Tibial nerve (tissue), 4 donors: ENCODE results near the gene ELFN1. TPM values are rescaled to one million over a fixed set of nuclear protein-coding genes. Genes with fewer than 3 reads are reported as not detected.

Experiments used
- DNase-seq, 2 donors: peaks; one replicate each; pipeline ENCODE4 v3.0.0-alpha.2; 2019; ENCODE audit warnings: low spot score in 2 of 2
- H3K27ac ChIP-seq, 4 donors: fragments of 200-600 bp; sonication (generic) in 3 of 4; one replicate each; pipeline ENCODE4 v1.5.1; 2017 to 2019; ENCODE audit warnings: mild to moderate bottlenecking in 1 of 4
- H3K27me3 ChIP-seq, 2 donors: fragments of 200-600 bp; sonication (generic) in 1 of 2; one replicate each; pipeline versions ENCODE4 v1.5.1 to v1.6.0; 2017 to 2019
- H3K36me3 ChIP-seq, 3 donors: fragments of 200-600 bp; sonication (generic); one replicate each; pipeline ENCODE4 v1.5.1; 2018 to 2019
- H3K4me1 ChIP-seq, 4 donors: fragments of 200-600 bp; sonication (generic) in 3 of 4; one replicate each; pipeline ENCODE4 v1.5.1; 2017 to 2019
- H3K4me3 ChIP-seq, 4 donors: fragments of 200-600 bp; sonication (generic) in 3 of 4; one replicate each; pipeline ENCODE4 v1.5.1; 2017 to 2019; ENCODE audit warnings: mild to moderate bottlenecking in 1 of 4, moderate library complexity in 1 of 4
- H3K9me3 ChIP-seq, 4 donors: fragments of 200-600 bp; sonication (generic) in 3 of 4; one replicate each; pipeline ENCODE4 v1.5.1; 2017 to 2019
- CTCF ChIP-seq, 5 experiments: fragments of 200-600 bp in 3 of 5; fragments of 450-650 bp in 2 of 5; sonication (generic) in 3 of 5; IDR thresholded peaks; one replicate each; pipeline ENCODE4 v1.5.1; 2016 to 2019; ENCODE audit warnings: antibody characterized with exemption in 5 of 5, mild to moderate bottlenecking in 3 of 5, moderate library complexity in 2 of 5
- EP300 ChIP-seq, 2 donors: sonication (generic); formaldehyde crosslinking; IDR thresholded peaks; one replicate each; pipeline ENCODE4 v1.6.1; 2017; ENCODE audit warnings: antibody characterized with exemption in 2 of 2, mild to moderate bottlenecking in 1 of 2
- POLR2A ChIP-seq, 2 donors: fragments of 450-650 bp; IDR thresholded peaks; one replicate each; pipeline ENCODE4 v1.6.1; 2017; ENCODE audit warnings: antibody characterized with exemption in 2 of 2, mild to moderate bottlenecking in 2 of 2, moderate library complexity in 2 of 2
- WGBS, 2 donors: methylation state at CpG; one replicate each; pipeline ENCODE4 v1.1.5; 2018; 5-methylcytosine and 5-hydroxymethylcytosine counted together
- total RNA-seq, 4 donors: library from RNA; depleted of rRNA; stranded (reverse); fragments of >200 nt; gene quantifications; one replicate each; pipeline ENCODE4 v1.1.0, GENCODE V29; 2016

The ELFN1 gene
- total RNA-seq, 4 donors from 2014 or later = 0.21 to 2.4 (median 1.5) TPM

GRCh38 chr7:1725766-1726630, 55.9 kb downstream of the ELFN1 start:
- Histone ChIP-seq H3K27me3 (peaks cover 0 to 30% of the 10 kb centered on the region in 2 donors), H3K4me3 (no peak overlapping the region), H3K27ac (no peak overlapping the region), H3K4me1 (no peaks in the 10 kb centered on the region), H3K9me3 (peaks cover 0 to 36% (median 2%) of the 10 kb centered on the region in 4 donors), H3K36me3 (peaks cover 0 to 5% (median 0%) of the 10 kb centered on the region in 3 donors)
- DNase-seq = no peak
- TF ChIP-seq EP300 (IDR thresholded peaks at IDR 0.05) = no peak
- no peak for TF ChIP-seq POLR2A (IDR thresholded peaks at IDR 0.05)
- no peak for TF ChIP-seq CTCF (IDR thresholded peaks at IDR 0.05)
- 82 to 85% methylated on average over 20 to 25 of the region's 25 CpGs for WGBS, 2 donors

DNA sequence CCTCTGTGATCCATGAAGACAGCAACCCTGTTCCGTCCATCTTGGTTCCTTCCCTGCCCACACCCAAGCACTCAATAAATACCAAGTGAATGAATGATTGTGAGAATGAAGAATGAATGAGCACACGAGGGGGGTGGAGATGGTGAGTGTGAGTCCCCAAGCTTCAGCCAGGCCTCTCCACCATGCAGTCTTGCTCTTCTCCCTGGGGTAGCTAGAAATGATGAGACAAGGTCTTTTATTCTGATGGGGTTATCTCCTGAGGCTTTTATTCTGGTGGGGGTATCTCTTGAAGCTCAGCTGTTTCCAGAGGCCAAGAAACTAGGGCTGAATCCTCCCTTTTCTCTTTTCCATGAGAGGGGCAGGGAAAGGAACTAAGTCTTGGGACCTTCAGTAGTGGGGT, 57.0 kb downstream of the ELFN1 start:
- peaks cover 0 to 36% (median 2%) of the 10 kb centered on the region in 4 donors for H3K9me3 ChIP-seq
- H3K36me3 ChIP-seq = peaks cover 0 to 5% (median 0%) of the 10 kb centered on the region in 3 donors
- WGBS, 2 donors = 77 to 87% methylated on average over 2 of the region's 2 CpGs
- no peak overlapping the region for H3K27ac ChIP-seq
- TF ChIP-seq CTCF (IDR thresholded peaks at IDR 0.05) = no peak
- no peak for TF ChIP-seq EP300 (IDR thresholded peaks at IDR 0.05)
- TF ChIP-seq POLR2A (IDR thresholded peaks at IDR 0.05) = no peak
- H3K4me1 ChIP-seq = no peaks in the 10 kb centered on the region
- DNase-seq = no peak
- peaks cover 0 to 30% of the 10 kb centered on the region in 2 donors for H3K27me3 ChIP-seq
- no peak overlapping the region for H3K4me3 ChIP-seq

DNA sequence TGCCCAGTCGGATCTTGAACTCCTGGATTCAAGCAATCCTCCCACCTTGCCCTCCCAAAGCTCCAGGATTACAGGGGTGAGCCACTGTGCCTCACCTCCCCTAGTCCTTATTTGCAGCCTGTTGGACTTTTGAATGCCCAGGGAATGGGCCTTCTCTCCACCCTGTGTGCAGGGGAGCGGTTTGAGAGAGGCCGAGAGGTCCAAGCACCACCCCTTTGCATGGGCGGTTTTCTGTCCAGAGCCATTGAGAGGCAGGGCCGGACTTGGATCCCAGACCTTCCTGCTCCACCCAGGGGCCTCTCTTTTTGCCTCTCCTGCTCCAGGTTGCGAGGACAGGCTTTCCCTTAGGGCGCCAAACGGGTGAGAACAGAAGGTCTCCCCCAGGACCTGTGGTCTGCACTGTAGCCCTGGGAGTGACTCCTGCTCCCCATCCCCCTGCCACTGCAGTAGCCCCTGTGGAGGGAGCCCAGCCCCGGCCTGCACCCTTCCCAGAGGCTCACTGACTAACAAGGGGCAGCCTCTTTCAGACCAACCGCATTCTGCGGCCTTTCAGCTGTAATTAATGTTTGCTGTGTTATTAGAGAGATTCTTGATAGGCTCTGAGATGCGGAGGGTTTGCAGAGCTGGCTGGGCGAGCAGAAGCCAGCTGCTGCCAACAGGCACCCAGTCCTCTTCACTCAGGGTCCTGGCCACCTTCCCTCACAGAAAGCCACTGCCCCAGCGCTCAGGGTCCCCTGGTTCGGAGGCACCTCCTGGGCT, 57.9 kb downstream of the ELFN1 start:
- TF ChIP-seq POLR2A (IDR thresholded peaks at IDR 0.05) (no peak), EP300 (IDR thresholded peaks at IDR 0.05) (no peak), CTCF (IDR thresholded peaks at IDR 0.05) (no peak)
- no peak overlapping the region for H3K4me3 ChIP-seq
- 73 to 79% methylated on average over 14 to 15 of the region's 15 CpGs for WGBS, 2 donors
- H3K27ac ChIP-seq = no peak overlapping the region
- no peak for DNase-seq
- H3K36me3 ChIP-seq = peaks cover 0 to 5% (median 0%) of the 10 kb centered on the region in 3 donors
- H3K27me3 ChIP-seq = peaks cover 0 to 30% of the 10 kb centered on the region in 2 donors
- no peaks in the 10 kb centered on the region for H3K4me1 ChIP-seq
- H3K9me3 ChIP-seq = peaks cover 0 to 36% (median 2%) of the 10 kb centered on the region in 4 donors

DNA sequence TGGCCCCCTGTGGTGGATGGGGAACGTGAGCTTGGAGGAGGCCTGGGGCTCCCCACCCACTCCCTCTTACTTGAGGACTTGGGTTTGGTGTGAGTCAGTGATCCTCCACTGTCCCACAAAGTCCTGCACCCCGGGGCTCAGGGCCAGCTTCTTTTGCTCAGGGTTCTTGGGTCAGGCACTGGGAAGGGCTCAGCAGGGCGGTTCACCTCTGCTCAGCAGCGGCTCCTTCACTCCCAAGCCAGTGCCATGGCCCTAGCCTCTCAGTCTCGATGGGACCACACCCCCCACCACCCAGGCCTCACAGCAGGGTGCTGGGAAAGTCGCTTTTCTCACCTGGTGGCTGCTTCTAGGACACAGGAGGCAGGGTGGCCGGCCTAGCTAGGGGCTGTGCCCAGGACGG, 59.1 kb downstream of the ELFN1 start:
- DNase-seq = no peak
- 94% methylated on average over 3 to 7 of the region's 8 CpGs for WGBS, 2 donors

More for the DNA sequence above, 59.1 kb downstream of the ELFN1 start:
- TF ChIP-seq POLR2A (IDR thresholded peaks at IDR 0.05) = no peak
- TF ChIP-seq CTCF (IDR thresholded peaks at IDR 0.05) = no peak
- H3K4me3 ChIP-seq = no peak overlapping the region
- peaks cover 0 to 30% (median 2%) of the 10 kb centered on the region in 4 donors for H3K9me3 ChIP-seq
- peaks cover 0 to 30% of the 10 kb centered on the region in 2 donors for H3K27me3 ChIP-seq
- no peak overlapping the region for H3K27ac ChIP-seq
- no peaks in the 10 kb centered on the region for H3K4me1 ChIP-seq
- H3K36me3 ChIP-seq = peaks cover 0 to 5% (median 0%) of the 10 kb centered on the region in 3 donors
